ENCODE measurements around the gene FCHSD2. TPM values are rescaled to one million over a fixed set of nuclear protein-coding genes. Genes with fewer than 3 reads are reported as not detected.

The FCHSD2 gene
- total and polyA plus RNA-seq, 4 donors: 7.6 to 18.7 (median 9.9) TPM

DNA sequence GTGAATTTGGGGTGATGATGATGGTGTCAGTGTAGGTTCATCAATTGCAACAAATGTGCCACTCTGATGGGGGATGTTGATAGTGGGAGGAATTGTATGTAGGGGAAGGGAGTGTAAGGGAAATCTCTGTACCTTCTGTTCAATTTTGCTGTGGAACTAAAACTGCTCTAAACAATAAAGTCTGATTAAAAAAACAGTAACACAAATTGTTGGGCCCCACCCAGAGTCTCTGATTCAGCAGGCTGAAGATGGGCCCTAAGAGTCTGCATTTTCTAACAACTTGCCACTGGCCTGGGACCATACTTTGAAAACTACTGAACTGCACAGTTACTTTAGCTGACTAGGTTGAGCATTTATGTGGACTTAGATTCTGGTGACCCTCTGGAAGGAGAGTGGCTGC, 214.7 kb downstream of the FCHSD2 start:
- H3K9ac ChIP-seq (ENCODE audit: low read depth in 1 of 2, low read length in 2 of 2): no peak overlapping the region
- H3K27me3 ChIP-seq (ENCODE audit: control insufficient read depth in 4 of 4, insufficient read depth in 4 of 4, low read length in 3 of 4): no peaks in the 10 kb centered on the region
- H3K27ac ChIP-seq (ENCODE audit: low read depth in 1 of 2, low read length in 2 of 2): no peak overlapping the region
- H3K36me3 ChIP-seq (ENCODE audit: control insufficient read depth in 4 of 4, insufficient read depth in 3 of 4, low read depth in 1 of 4, low read length in 3 of 4): no peaks in the 10 kb centered on the region
- H3K9me3 ChIP-seq (ENCODE audit: control insufficient read depth in 4 of 4, low read length in 3 of 4): no peaks in the 10 kb centered on the region
- TF ChIP-seq YY1 (IDR thresholded peaks at IDR 0.05) (no peak), SP1 (IDR thresholded peaks at IDR 0.05) (no peak)
- TF ChIP-seq, protein P1, sequence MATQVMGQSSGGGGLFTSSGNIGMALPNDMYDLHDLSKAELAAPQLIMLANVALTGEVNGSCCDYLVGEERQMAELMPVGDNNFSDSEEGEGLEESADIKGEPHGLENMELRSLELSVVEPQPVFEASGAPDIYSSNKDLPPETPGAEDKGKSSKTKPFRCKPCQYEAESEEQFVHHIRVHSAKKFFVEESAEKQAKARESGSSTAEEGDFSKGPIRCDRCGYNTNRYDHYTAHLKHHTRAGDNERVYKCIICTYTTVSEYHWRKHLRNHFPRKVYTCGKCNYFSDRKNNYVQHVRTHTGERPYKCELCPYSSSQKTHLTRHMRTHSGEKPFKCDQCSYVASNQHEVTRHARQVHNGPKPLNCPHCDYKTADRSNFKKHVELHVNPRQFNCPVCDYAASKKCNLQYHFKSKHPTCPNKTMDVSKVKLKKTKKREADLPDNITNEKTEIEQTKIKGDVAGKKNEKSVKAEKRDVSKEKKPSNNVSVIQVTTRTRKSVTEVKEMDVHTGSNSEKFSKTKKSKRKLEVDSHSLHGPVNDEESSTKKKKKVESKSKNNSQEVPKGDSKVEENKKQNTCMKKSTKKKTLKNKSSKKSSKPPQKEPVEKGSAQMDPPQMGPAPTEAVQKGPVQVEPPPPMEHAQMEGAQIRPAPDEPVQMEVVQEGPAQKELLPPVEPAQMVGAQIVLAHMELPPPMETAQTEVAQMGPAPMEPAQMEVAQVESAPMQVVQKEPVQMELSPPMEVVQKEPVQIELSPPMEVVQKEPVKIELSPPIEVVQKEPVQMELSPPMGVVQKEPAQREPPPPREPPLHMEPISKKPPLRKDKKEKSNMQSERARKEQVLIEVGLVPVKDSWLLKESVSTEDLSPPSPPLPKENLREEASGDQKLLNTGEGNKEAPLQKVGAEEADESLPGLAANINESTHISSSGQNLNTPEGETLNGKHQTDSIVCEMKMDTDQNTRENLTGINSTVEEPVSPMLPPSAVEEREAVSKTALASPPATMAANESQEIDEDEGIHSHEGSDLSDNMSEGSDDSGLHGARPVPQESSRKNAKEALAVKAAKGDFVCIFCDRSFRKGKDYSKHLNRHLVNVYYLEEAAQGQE (IDR thresholded peaks at IDR 0.05): no peak
- H3K4me1 ChIP-seq (ENCODE audit: control insufficient read depth in 4 of 4, insufficient read depth in 4 of 4, low read length in 3 of 4): peaks cover 4 to 9% (median 7%) of the 10 kb centered on the region in 4 donors
- DNase-seq (ENCODE audit: low spot score): no peak
- no peak overlapping the region for H3K4me3 ChIP-seq (ENCODE audit: low read depth in 1 of 3, low read length in 3 of 3)

DNA sequence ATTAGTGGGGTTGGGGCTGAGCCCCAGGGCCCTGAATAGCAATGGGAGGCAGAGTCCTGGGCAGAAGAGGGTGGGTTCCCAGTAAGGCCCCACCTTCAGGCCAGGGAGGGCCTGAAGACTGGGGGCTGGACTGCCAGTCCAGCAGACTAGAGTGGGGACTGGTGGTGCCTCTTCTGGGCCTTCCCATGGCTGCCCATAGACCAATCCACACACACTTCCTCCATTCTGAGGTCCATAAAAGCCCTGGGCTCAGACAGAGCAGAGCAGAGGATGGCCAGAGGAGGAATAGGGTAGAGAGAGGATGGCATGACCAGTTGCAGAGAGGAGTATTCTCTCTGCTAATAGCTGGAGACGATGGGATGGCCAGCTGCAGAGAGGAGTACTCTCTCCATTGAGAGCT, 216.0 kb downstream of the FCHSD2 start:
- Histone ChIP-seq H3K36me3 (ENCODE audit: control insufficient read depth in 4 of 4, insufficient read depth in 3 of 4, low read depth in 1 of 4, low read length in 3 of 4) (no peaks in the 10 kb centered on the region), H3K9me3 (ENCODE audit: control insufficient read depth in 4 of 4, low read length in 3 of 4) (no peaks in the 10 kb centered on the region), H3K27me3 (ENCODE audit: control insufficient read depth in 4 of 4, insufficient read depth in 4 of 4, low read length in 3 of 4) (no peaks in the 10 kb centered on the region), H3K27ac (ENCODE audit: low read depth in 1 of 2, low read length in 2 of 2) (no peak overlapping the region), H3K9ac (ENCODE audit: low read depth in 1 of 2, low read length in 2 of 2) (no peak overlapping the region), H3K4me3 (ENCODE audit: low read depth in 1 of 3, low read length in 3 of 3) (no peak overlapping the region), H3K4me1 (ENCODE audit: control insufficient read depth in 4 of 4, insufficient read depth in 4 of 4, low read length in 3 of 4) (peaks cover 0 to 4% (median under 1%) of the 10 kb centered on the region in 4 donors)
- WGBS: 96% methylated on average over 1 of the region's 1 CpG
- TF ChIP-seq, protein P2, sequence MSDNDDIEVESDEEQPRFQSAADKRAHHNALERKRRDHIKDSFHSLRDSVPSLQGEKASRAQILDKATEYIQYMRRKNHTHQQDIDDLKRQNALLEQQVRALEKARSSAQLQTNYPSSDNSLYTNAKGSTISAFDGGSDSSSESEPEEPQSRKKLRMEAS (IDR thresholded peaks at IDR 0.05): no peak
- TF ChIP-seq GABPA (IDR thresholded peaks at IDR 0.05 in 1 of 2, conservative IDR thresholded peaks at IDR 0.05 in 1 of 2) (no peak), YY1 (IDR thresholded peaks at IDR 0.05) (no peak), SP1 (IDR thresholded peaks at IDR 0.05) (no peak), FOXA2 (IDR thresholded peaks at IDR 0.05) (no peak), HNF4A (conservative IDR thresholded peaks at IDR 0.05) (no peak), HNF4G (IDR thresholded peaks at IDR 0.05) (no peak), EGR1 (IDR thresholded peaks at IDR 0.05; ENCODE audit: low read depth in 2 of 2) (no peak), TAF1 (conservative IDR thresholded peaks at IDR 0.05) (no peak), RXRA (IDR thresholded peaks at IDR 0.05) (no peak), FOXA1 (IDR thresholded peaks at IDR 0.05) (no peak), RAD21 (IDR thresholded peaks at IDR 0.05) (no peak), NR2F2 (IDR thresholded peaks at IDR 0.05) (no peak), JUND (IDR thresholded peaks at IDR 0.05) (no peak)
- TF ChIP-seq, protein P3, sequence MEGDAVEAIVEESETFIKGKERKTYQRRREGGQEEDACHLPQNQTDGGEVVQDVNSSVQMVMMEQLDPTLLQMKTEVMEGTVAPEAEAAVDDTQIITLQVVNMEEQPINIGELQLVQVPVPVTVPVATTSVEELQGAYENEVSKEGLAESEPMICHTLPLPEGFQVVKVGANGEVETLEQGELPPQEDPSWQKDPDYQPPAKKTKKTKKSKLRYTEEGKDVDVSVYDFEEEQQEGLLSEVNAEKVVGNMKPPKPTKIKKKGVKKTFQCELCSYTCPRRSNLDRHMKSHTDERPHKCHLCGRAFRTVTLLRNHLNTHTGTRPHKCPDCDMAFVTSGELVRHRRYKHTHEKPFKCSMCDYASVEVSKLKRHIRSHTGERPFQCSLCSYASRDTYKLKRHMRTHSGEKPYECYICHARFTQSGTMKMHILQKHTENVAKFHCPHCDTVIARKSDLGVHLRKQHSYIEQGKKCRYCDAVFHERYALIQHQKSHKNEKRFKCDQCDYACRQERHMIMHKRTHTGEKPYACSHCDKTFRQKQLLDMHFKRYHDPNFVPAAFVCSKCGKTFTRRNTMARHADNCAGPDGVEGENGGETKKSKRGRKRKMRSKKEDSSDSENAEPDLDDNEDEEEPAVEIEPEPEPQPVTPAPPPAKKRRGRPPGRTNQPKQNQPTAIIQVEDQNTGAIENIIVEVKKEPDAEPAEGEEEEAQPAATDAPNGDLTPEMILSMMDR (IDR thresholded peaks at IDR 0.05; ENCODE audit: low read depth, low read length, missing input control): no peak
- TF ChIP-seq, protein P4, sequence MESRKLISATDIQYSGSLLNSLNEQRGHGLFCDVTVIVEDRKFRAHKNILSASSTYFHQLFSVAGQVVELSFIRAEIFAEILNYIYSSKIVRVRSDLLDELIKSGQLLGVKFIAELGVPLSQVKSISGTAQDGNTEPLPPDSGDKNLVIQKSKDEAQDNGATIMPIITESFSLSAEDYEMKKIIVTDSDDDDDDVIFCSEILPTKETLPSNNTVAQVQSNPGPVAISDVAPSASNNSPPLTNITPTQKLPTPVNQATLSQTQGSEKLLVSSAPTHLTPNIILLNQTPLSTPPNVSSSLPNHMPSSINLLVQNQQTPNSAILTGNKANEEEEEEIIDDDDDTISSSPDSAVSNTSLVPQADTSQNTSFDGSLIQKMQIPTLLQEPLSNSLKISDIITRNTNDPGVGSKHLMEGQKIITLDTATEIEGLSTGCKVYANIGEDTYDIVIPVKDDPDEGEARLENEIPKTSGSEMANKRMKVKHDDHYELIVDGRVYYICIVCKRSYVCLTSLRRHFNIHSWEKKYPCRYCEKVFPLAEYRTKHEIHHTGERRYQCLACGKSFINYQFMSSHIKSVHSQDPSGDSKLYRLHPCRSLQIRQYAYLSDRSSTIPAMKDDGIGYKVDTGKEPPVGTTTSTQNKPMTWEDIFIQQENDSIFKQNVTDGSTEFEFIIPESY (IDR thresholded peaks at IDR 0.05): no peak
- TF ChIP-seq, protein P5, sequence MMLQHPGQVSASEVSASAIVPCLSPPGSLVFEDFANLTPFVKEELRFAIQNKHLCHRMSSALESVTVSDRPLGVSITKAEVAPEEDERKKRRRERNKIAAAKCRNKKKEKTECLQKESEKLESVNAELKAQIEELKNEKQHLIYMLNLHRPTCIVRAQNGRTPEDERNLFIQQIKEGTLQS (IDR thresholded peaks at IDR 0.05): no peak
- TF ChIP-seq, protein P1 (IDR thresholded peaks at IDR 0.05): no peak
- no peak for DNase-seq (ENCODE audit: low spot score)

All from liver (tissue), 9 donors.